ENCODE data around the gene KCNMA1. TPM values are rescaled to one million over a fixed set of nuclear protein-coding genes. Genes with fewer than 3 reads are reported as not detected.

The KCNMA1 gene
- total RNA-seq, 1 donor from 2014 or later, result 87.6 TPM

DNA sequence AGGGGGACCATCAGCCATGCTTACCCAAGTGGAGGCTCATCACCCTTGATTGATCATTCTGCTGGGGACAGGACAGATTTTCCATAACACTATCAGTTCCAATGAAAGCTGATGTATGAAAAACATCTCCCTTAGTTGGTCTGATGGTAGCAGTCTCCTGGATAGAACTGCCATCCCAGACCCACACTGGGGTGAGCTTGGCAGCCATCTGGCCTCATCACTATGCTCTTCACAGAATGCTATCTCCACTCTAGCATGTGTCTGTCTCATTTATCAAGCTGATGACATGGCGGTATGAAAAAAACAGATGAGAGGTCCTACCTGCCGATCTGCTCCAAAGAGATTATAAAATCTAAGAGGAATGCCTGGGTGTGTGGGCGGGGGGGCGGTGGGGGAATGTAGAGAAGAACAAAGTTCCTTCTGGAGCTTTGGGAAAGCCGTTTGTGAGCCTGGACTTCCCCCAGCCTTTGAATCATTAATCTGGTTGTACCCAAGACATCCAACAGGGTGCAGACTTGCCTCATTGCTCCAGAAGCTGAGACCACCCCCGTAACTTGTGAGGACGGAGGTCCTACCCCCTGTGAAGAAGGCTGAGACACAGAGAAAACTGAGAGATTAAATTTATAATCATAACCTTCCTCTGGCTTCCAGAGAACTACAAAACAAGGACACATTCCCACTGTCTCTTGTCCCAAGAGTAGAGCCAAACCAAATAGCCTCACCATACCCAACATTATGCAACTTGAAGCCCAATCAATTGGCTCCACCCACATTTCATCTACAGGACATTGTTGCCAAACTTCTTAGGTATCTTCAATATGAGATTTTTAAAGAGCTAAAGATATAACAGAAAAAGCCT, 340.8 kb downstream of the KCNMA1 start:
- peak overlapping the region; percentile 24 for H3K27ac Mint-ChIP-seq (ENCODE audit: unreplicated experiment)
- no peaks in the 10 kb centered on the region for H3K27me3 Mint-ChIP-seq (ENCODE audit: low read depth)
- peaks cover 41% of the 10 kb centered on the region for H3K4me1 Mint-ChIP-seq (ENCODE audit: low read depth)
- H3K9me3 Mint-ChIP-seq (ENCODE audit: low read depth), result no peaks in the 10 kb centered on the region
- DNase-seq (ENCODE audit: low spot score), result no peak
- peak; percentile 35 for TF ChIP-seq CTCF (IDR thresholded peaks at IDR 0.05)
- peaks cover 4% of the 10 kb centered on the region for H3K36me3 Mint-ChIP-seq (ENCODE audit: low read depth)
- no peak overlapping the region for H3K4me3 Mint-ChIP-seq (ENCODE audit: unreplicated experiment)

GRCh38 chr10:77293773-77294172, 343.8 kb downstream of the KCNMA1 start:
- Mint-ChIP-seq H3K27me3 (ENCODE audit: low read depth) (no peaks in the 10 kb centered on the region), H3K9me3 (ENCODE audit: low read depth) (no peaks in the 10 kb centered on the region), H3K36me3 (ENCODE audit: low read depth) (peaks cover 1% of the 10 kb centered on the region), H3K4me3 (ENCODE audit: unreplicated experiment) (no peak overlapping the region), H3K4me1 (ENCODE audit: low read depth) (peaks cover 55% of the 10 kb centered on the region), H3K27ac (ENCODE audit: unreplicated experiment) (no peak overlapping the region)
- no peak for DNase-seq (ENCODE audit: low spot score)
- TF ChIP-seq CTCF (IDR thresholded peaks at IDR 0.05), result no peak

DNA sequence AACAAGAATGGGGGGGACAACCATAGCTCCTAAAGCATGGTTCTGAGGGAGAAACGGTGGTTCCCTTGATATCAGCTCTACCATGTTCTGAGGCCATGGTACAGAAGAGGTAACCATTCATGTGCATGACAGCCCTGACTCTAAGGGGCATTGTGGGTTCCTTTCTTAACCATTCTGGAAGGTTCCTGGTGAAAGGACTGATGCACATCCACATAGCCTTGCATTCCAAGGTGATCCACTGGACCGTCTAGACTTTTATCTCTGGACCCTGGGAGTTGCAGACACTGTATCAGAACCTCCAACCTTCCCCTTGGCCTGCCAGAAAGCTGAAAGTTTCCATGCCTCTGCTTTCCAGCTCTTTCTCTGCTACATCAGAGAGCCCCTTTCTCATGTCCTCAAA, 344.3 kb downstream of the KCNMA1 start:
- Mint-ChIP-seq H3K4me1 (ENCODE audit: low read depth) (peaks cover 60% of the 10 kb centered on the region), H3K27ac (ENCODE audit: unreplicated experiment) (peak overlapping the region; percentile 41), H3K36me3 (ENCODE audit: low read depth) (peaks cover 1% of the 10 kb centered on the region), H3K9me3 (ENCODE audit: low read depth) (no peaks in the 10 kb centered on the region), H3K4me3 (ENCODE audit: unreplicated experiment) (no peak overlapping the region), H3K27me3 (ENCODE audit: low read depth) (no peaks in the 10 kb centered on the region)
- no peak for DNase-seq (ENCODE audit: low spot score)
- no peak for TF ChIP-seq CTCF (IDR thresholded peaks at IDR 0.05)

DNA sequence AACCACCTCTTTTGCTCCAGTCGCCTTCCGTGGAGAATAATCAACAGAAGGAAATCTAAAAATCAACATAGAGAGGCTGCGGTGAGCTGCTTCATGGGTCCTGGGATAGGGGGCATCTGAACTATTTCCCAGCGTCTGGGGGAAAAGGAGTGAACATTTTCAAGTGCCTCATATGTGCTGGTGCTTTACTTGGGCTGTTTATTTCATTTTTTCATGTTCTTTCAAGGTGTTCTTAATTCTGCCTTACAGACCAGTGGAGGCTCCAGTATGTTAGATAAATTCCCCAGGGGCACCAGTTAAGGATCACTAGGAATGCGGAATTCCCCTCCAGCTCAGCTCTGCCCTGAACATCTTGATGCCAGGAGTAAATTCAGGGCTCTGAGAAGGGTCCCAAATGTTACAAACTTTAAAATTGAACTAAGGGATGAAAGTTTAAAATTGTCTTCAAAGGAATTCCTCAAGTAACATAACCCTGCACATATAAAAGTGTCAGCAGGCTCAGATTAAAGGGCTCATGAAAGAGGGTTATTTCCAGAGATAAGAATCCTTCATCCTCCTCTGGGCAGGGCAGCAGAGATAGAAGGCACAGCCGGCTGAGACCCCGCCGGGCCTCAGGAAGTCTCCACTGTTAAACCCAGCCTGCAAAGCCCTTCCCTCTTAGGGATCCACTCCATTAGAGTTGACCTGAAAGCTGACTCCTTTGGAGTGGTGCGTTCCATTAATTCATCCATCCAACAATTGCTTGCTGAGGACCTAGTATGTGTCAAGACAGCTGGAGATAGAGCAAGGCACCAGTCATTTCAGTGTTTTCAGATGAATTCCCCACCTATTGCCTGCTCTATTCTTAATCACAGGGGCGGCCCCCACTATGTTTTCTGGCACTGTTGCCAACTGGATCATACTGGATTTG, 345.8 kb downstream of the KCNMA1 start:
- Mint-ChIP-seq H3K9me3 (ENCODE audit: low read depth) (no peaks in the 10 kb centered on the region), H3K4me3 (ENCODE audit: unreplicated experiment) (peak overlapping the region; percentile 33), H3K36me3 (ENCODE audit: low read depth) (no peaks in the 10 kb centered on the region), H3K4me1 (ENCODE audit: low read depth) (peaks cover 74% of the 10 kb centered on the region), H3K27me3 (ENCODE audit: low read depth) (no peaks in the 10 kb centered on the region), H3K27ac (ENCODE audit: unreplicated experiment) (peak overlapping the region; percentile 89)
- DNase-seq (ENCODE audit: low spot score), result no peak
- TF ChIP-seq CTCF (IDR thresholded peaks at IDR 0.05), result peak; percentile 16

GRCh38 chr10:77290528-77291155, 347.0 kb downstream of the KCNMA1 start:
- DNase-seq (ENCODE audit: low spot score), result no peak
- Mint-ChIP-seq H3K4me1 (ENCODE audit: low read depth) (peaks cover 87% of the 10 kb centered on the region), H3K27me3 (ENCODE audit: low read depth) (no peaks in the 10 kb centered on the region), H3K27ac (ENCODE audit: unreplicated experiment) (peak overlapping the region; percentile 89), H3K4me3 (ENCODE audit: unreplicated experiment) (peak overlapping the region; percentile 17), H3K9me3 (ENCODE audit: low read depth) (no peaks in the 10 kb centered on the region), H3K36me3 (ENCODE audit: low read depth) (no peaks in the 10 kb centered on the region)
- TF ChIP-seq CTCF (IDR thresholded peaks at IDR 0.05), result no peak

All from chondrocyte (in vitro differentiated cells).